ENCODE measurements around the gene ITGAX.

The ITGAX gene

DNA sequence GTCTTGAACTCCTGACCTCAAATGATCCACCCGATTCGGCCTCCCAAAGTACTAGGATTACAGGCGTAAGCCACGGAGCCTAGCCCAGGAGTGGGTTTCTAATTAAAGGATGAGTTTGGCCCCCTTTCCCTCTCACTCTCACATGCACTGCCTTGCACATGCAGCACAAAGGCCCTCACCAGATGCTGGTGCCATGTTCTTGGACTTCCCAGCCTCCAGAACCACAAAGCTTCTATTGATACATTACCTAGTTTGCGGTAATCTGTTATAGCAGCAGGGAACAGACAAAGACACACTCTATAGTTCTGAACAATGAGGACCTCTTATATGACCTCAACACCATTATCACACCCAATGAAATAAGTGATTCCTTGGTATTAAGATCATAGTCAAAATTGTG is 20.3 kb downstream of the ITGAX start:
- ATAC-seq (replicated peaks) (no peak), DNase-seq (no peak)
- Mint-ChIP-seq H3K4me3 (no peak overlapping the region), H3K27ac (no peak overlapping the region), H3K36me3 (peaks cover 23 to 28% of the 10 kb centered on the region in 2 donors), H3K4me1 (peaks cover 0 to 8% of the 10 kb centered on the region in 2 donors), H3K9me3 (peaks cover 3 to 6% of the 10 kb centered on the region in 2 donors), H3K27me3 (peaks cover 16 to 26% of the 10 kb centered on the region in 2 donors)

DNA sequence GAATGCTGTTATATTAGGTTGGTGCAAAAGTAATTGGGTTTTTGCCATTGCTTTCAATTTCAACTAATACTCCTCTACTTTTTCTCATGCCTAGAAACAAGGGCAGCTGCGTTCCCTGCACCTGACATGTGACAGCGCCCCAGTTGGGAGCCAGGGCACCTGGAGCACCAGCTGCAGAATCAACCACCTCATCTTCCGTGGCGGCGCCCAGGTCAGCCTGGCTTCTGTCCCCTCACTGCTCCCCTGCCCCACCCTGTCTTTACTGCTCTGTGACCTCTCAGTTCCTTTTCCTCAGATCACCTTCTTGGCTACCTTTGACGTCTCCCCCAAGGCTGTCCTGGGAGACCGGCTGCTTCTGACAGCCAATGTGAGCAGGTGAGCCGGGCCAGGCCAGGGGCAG is 21.7 kb downstream of the ITGAX start:
- Mint-ChIP-seq H3K4me1 (peaks cover 0 to 8% of the 10 kb centered on the region in 2 donors), H3K27me3 (peaks cover 7 to 23% of the 10 kb centered on the region in 2 donors), H3K4me3 (no peak overlapping the region), H3K27ac (no peak overlapping the region), H3K36me3 (peaks cover 25 to 29% of the 10 kb centered on the region in 2 donors), H3K9me3 (peaks cover 3 to 6% of the 10 kb centered on the region in 2 donors)
- DNase-seq (no peak), ATAC-seq (replicated peaks) (no peak)

DNA sequence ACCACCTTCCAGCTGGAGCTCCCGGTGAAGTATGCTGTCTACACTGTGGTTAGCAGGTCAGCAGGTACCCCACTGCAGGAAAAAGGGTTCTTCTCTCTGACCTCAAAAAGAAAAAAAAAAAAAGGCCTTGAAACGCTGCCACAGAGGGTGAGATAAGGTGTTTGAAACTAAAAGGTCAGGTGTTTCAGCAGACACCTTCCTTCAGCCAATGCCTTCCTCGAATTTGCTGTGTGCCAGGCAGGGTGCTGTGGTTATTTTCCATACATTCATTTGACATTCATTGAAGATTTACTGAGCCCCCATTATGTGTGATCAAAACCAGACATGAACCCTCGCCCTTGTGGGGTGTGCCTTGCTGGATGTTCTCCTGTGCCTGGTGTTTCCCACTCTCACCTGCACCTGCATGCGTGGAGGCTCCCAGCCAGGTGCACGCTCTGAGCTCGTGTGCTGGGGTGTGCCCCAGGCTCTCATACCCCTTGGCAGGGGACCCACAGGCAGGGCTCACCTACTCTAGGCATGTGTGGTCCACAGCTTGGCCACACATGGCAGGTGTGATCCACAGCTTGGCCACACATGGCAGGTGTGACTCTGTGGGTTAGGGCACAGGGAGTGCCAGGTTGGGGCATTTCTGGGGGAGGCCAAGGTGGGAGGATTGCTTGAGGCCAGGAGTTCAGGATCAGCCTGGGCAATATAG is 22.4 kb downstream of the ITGAX start:
- no peak overlapping the region for H3K27ac Mint-ChIP-seq
- peaks cover 24 to 31% of the 10 kb centered on the region in 2 donors for H3K36me3 Mint-ChIP-seq
- peaks cover 3 to 6% of the 10 kb centered on the region in 2 donors for H3K9me3 Mint-ChIP-seq
- H3K27me3 Mint-ChIP-seq, result peaks cover 6 to 26% of the 10 kb centered on the region in 2 donors
- H3K4me1 Mint-ChIP-seq, result peaks cover 2 to 9% of the 10 kb centered on the region in 2 donors
- H3K4me3 Mint-ChIP-seq, result no peak overlapping the region
- ATAC-seq (replicated peaks) (no peak), DNase-seq (no peak)

DNA sequence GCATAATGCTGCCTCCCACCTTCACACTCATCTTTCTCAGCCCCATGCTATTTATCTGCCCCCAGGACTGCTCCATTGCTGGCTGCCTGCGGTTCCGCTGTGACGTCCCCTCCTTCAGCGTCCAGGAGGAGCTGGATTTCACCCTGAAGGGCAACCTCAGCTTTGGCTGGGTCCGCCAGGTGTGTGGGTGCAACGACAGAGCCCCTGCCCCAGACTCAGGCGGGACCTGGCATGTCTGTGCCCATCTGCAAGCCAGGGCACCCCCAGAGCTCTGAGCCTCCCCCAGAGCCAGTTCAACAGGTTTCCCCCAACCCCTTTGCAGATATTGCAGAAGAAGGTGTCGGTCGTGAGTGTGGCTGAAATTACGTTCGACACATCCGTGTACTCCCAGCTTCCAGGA is 25.2 kb downstream of the ITGAX start:
- ATAC-seq (replicated peaks), result no peak
- H3K4me3 Mint-ChIP-seq, result no peak overlapping the region
- H3K27ac Mint-ChIP-seq, result no peak overlapping the region
- peaks cover 18 to 22% of the 10 kb centered on the region in 2 donors for H3K36me3 Mint-ChIP-seq
- peaks cover 12 to 23% of the 10 kb centered on the region in 2 donors for H3K27me3 Mint-ChIP-seq
- peaks cover 1 to 2% of the 10 kb centered on the region in 2 donors for H3K9me3 Mint-ChIP-seq
- no peak for DNase-seq
- H3K4me1 Mint-ChIP-seq, result peaks cover 4 to 12% of the 10 kb centered on the region in 2 donors

DNA sequence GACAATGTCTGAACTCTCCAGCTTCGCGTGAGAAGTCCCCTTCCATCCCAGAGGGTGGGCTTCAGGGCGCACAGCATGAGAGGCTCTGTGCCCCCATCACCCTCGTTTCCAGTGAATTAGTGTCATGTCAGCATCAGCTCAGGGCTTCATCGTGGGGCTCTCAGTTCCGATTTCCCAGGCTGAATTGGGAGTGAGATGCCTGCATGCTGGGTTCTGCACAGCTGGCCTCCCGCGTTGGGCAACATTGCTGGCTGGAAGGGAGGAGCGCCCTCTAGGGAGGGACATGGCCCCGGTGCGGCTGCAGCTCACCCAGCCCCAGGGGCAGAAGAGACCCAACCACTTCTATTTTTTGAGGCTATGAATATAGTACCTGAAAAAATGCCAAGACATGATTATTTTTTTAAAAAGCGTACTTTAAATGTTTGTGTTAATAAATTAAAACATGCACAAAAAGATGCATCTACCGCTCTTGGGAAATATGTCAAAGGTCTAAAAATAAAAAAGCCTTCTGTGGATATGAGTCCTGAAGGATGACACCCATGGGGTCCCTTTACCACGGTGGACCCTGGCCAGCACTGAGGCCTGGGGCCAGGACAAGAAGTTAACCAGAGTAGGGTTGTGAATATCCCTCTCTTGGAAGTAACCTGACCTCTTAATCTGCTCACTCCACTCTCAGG is 27.6 kb downstream of the ITGAX start:
- H3K36me3 Mint-ChIP-seq, result peaks cover 8 to 10% of the 10 kb centered on the region in 2 donors
- no peak overlapping the region for H3K27ac Mint-ChIP-seq
- H3K4me3 Mint-ChIP-seq, result no peak overlapping the region
- peak; percentile 43 for DNase-seq
- peak; percentile 84 to 90 for ATAC-seq (replicated peaks)
- peaks cover 10 to 18% of the 10 kb centered on the region in 2 donors for H3K27me3 Mint-ChIP-seq
- H3K9me3 Mint-ChIP-seq, result no peaks in the 10 kb centered on the region
- H3K4me1 Mint-ChIP-seq, result peaks cover 13 to 14% of the 10 kb centered on the region in 2 donors

DNA sequence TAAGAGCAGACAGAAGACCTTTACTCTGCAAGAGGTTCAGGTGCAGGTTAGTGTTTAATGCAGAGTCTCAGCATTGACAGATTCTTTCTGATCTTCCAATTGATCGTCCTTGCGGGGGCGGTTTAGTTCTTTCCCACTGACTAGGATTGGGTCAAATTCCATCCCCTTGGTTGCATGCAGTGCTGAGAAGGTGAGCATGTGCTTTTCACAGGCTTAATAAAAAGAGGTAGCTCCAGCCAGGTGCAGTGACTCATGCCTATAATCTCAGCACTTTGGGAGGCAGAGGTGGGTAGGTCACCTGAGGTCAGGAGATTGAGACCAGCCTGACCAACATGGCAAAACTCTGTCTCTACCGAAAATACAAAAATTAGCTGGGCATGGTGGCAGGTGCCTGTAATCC is 30.7 kb downstream of the ITGAX start:
- peaks cover 18 to 30% of the 10 kb centered on the region in 2 donors for H3K27me3 Mint-ChIP-seq
- H3K9me3 Mint-ChIP-seq, result no peaks in the 10 kb centered on the region
- H3K27ac Mint-ChIP-seq, result no peak overlapping the region
- peaks cover 11 to 14% of the 10 kb centered on the region in 2 donors for H3K4me1 Mint-ChIP-seq
- DNase-seq, result no peak
- peaks cover 1 to 8% of the 10 kb centered on the region in 2 donors for H3K36me3 Mint-ChIP-seq
- no peak overlapping the region for H3K4me3 Mint-ChIP-seq
- no peak for ATAC-seq (replicated peaks)

DNA sequence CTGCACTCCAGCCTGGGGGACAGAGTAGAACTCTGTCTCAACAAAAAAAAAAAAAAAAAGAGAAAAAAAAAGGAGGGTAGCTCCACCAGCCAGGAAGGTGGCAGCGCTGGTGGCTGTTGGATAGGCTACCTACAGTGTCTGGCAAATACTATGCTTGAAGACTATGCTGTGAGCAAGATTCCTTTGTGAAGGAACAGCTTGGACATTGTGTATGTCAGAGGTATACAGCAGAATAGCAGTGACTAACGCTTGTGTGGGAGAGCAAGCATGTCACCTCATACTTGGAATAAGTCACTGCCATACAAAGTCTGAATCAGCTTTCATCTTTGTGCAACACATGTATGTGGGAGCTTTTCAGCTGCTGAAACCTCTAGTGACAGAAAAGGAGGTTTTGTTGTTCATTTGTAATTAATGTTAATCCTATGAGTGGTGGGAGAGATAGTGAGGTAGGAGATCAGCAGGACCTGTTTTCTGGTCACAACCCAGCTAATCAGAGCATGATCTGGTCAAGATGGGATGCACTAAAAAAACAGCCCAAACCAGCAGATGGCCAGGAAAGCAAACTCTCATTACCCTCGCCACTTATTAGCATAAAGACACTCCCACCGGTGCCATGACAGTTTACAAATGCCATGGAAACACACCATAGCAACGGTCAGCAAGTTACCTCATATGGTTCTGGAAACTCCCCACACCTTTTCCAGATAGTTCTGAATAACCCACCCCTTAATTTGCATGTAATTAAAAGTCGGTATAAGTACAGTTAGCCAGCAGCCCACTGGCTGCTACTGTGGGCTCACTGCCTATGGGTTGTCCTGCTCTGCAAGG is 31.4 kb downstream of the ITGAX start:
- ATAC-seq (replicated peaks) (peak; percentile 55 to 75), DNase-seq (no peak)
- H3K9me3 Mint-ChIP-seq, result no peaks in the 10 kb centered on the region
- H3K27me3 Mint-ChIP-seq, result peaks cover 20 to 30% of the 10 kb centered on the region in 2 donors
- peaks cover 11 to 14% of the 10 kb centered on the region in 2 donors for H3K4me1 Mint-ChIP-seq
- H3K36me3 Mint-ChIP-seq, result peaks cover 1 to 4% of the 10 kb centered on the region in 2 donors
- H3K4me3 Mint-ChIP-seq, result no peak overlapping the region
- no peak overlapping the region for H3K27ac Mint-ChIP-seq

GRCh38 chr16:31388535-31388934 is 33.6 kb downstream of the ITGAX start:
- no peaks in the 10 kb centered on the region for H3K36me3 Mint-ChIP-seq
- no peak overlapping the region for H3K4me3 Mint-ChIP-seq
- ATAC-seq (replicated peaks), result no peak
- H3K27ac Mint-ChIP-seq, result no peak overlapping the region
- H3K4me1 Mint-ChIP-seq, result peaks cover 12 to 17% of the 10 kb centered on the region in 2 donors
- H3K27me3 Mint-ChIP-seq, result peaks cover 20 to 35% of the 10 kb centered on the region in 2 donors
- no peak for DNase-seq
- no peaks in the 10 kb centered on the region for H3K9me3 Mint-ChIP-seq

DNA sequence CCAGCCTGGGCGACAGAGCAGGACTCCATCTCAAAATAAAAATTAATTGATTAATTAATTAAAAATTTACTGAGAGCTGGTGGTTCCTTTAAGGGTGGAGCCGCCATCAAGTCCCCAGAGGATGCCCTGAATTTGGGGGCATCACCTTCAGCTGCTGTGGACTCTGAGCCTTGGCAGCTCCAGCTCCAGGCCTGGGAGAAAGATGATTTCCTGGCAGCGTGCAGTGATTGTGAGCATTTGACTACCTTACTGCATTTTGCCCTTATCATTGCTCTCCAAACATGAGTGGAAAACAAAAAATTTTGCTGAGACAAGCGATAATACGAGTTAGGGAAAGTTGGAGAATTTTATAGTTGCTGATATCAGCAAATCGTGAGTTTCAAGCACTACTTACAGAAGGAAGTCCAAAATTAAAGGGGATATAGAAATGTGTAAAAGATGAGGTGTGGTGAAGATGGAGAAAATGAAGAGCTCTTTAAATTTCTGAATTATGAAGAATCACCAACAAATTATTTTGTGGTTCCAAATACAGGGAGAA is 35.6 kb downstream of the ITGAX start:
- H3K4me3 Mint-ChIP-seq, result no peak overlapping the region
- H3K4me1 Mint-ChIP-seq, result peaks cover 12 to 17% of the 10 kb centered on the region in 2 donors
- no peak overlapping the region for H3K27ac Mint-ChIP-seq
- no peak for ATAC-seq (replicated peaks)
- no peaks in the 10 kb centered on the region for H3K9me3 Mint-ChIP-seq
- H3K27me3 Mint-ChIP-seq, result peaks cover 20 to 37% of the 10 kb centered on the region in 2 donors
- H3K36me3 Mint-ChIP-seq, result no peaks in the 10 kb centered on the region
- no peak for DNase-seq

- Mint-ChIP-seq H3K4me3 (no peak within 1 kb of the TSS), H3K4me1 (peaks cover 5 to 8% of the 10 kb centered on the region in 2 donors), H3K27me3 (peaks cover 20 to 37% of the 10 kb centered on the region in 2 donors), H3K27ac (peak within 1 kb of the TSS; percentile 2), H3K9me3 (no peaks in the 10 kb centered on the region), H3K36me3 (peaks cover 0 to 1% of the 10 kb centered on the region in 2 donors)
- DNase-seq (no peak), ATAC-seq (replicated peaks) (peak; percentile 16 to 41)
These were observed 38.1 kb downstream of the ITGAX start, which contains the start of gene ITGAD for GRCh38 chr16:31393056-31393455. Gene ITGAD (plus strand): TSS chr16:31393335. CDS start chr16:31393361, 26 bp downstream.

DNA sequence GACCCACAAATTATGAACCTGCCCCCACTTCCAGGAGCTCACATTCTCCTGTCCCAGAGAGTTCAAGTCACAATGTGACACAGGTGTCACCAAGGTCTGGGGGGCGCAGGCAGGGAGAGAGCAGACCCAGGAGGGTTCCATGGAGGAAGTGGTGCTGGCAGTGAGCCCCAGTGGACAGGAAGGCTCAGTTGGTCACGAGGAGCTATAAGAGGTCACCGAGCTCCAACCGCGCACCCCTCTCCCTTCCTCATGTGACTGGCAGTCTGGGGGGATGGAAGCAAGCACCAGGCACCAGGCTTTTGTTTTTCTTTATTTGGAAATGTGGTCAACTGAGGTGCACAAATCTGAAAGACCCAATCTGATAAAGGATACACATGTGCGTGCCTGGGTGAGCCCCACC is 40.7 kb downstream of the ITGAX start:
- no peak for DNase-seq
- no peak overlapping the region for H3K4me3 Mint-ChIP-seq
- peaks cover 5 to 11% of the 10 kb centered on the region in 2 donors for H3K36me3 Mint-ChIP-seq
- H3K4me1 Mint-ChIP-seq, result peaks cover 11 to 20% of the 10 kb centered on the region in 2 donors
- H3K27me3 Mint-ChIP-seq, result peaks cover 16 to 35% of the 10 kb centered on the region in 2 donors
- peaks cover 9 to 11% of the 10 kb centered on the region in 2 donors for H3K9me3 Mint-ChIP-seq
- H3K27ac Mint-ChIP-seq, result no peak overlapping the region
- no peak for ATAC-seq (replicated peaks)

GRCh38 chr16:31397096-31397660 is 42.2 kb downstream of the ITGAX start:
- Mint-ChIP-seq H3K27ac (no peak overlapping the region), H3K36me3 (peaks cover 5 to 11% of the 10 kb centered on the region in 2 donors), H3K9me3 (peaks cover 9 to 11% of the 10 kb centered on the region in 2 donors), H3K4me1 (peaks cover 11 to 20% of the 10 kb centered on the region in 2 donors), H3K4me3 (no peak overlapping the region), H3K27me3 (peaks cover 13 to 34% of the 10 kb centered on the region in 2 donors)
- peak; percentile 29 to 47 for ATAC-seq (replicated peaks)
- no peak for DNase-seq

DNA sequence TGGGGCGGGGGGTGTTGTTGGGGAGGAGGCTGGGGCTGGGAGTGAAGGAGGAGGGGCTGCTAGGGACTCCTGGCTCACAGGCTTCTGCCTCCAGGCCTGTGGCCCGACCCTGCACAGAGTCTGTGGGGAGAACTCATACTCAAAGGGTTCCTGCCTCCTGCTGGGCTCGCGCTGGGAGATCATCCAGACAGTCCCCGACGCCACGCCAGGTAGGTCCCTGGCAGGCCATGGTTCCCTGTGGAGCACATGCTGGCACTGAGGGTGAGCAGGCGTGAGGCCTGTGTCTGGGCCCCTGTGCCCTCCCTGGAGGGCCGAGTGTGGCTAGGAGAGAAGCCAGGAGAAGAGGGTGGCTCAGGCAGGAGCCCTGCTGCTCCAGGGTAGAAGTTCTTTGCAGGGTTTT is 42.7 kb downstream of the ITGAX start:
- H3K36me3 Mint-ChIP-seq, result peaks cover 5 to 11% of the 10 kb centered on the region in 2 donors
- H3K4me1 Mint-ChIP-seq, result peaks cover 11 to 20% of the 10 kb centered on the region in 2 donors
- peaks cover 11 to 28% of the 10 kb centered on the region in 2 donors for H3K27me3 Mint-ChIP-seq
- no peak for DNase-seq
- H3K4me3 Mint-ChIP-seq, result no peak overlapping the region
- peaks cover 9 to 11% of the 10 kb centered on the region in 2 donors for H3K9me3 Mint-ChIP-seq
- no peak overlapping the region for H3K27ac Mint-ChIP-seq
- ATAC-seq (replicated peaks), result no peak

Measured in stimulated activated naive B cell treated with anti-CD40 and anti-IgM and Interleukin-4, amounts not matched to agents 10 μg/mL and 1 μg/mL and 100 μg/mL, for 72 hours (primary cell).